Choroid plexus epithelial cell (primary cell): ENCODE measurements around the gene KIF13A.

Source experiments
- DNase-seq: peaks from one replicate; pipeline ENCODE4 v3.0.0-alpha.2; 2010; ENCODE audit warnings: low read depth
- H3K4me3 ChIP-seq: 2 replicates; pipeline ENCODE4 v1.5.1; 2011; ENCODE audit warnings: low read depth, mild to moderate bottlenecking, control low read depth, low read length, moderate library complexity
- TF ChIP-seq, protein P1 (sequence below): conservative IDR thresholded peaks from 2 replicates; pipeline ENCODE4 v1.5.1; 2011; ENCODE audit warnings: low read depth, mild to moderate bottlenecking, control low read depth, inconsistent platforms, low read length, moderate library complexity

Gene KIF13A

DNA sequence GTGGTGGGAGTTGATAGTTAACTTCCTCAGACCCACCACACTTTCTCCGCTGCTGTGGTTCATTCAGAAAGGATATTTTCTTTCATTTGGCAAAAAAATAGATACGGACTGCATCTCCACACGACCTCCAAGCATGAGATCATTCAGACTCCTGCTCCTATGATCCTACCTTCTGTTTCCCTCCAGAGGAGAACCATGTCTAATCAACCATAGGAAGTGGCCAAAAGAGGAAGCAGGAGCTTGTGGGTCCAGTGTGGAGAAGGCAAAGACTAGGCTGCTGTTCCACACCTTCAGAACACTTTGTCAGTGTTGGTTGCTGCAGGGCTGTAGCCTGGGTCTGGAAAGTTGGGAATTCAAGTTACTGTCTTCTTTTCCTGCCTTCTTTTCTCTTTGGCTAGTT is 10.6 kb upstream of the KIF13A start:
- H3K4me3 ChIP-seq, result no peak overlapping the region
- TF ChIP-seq, protein P1, sequence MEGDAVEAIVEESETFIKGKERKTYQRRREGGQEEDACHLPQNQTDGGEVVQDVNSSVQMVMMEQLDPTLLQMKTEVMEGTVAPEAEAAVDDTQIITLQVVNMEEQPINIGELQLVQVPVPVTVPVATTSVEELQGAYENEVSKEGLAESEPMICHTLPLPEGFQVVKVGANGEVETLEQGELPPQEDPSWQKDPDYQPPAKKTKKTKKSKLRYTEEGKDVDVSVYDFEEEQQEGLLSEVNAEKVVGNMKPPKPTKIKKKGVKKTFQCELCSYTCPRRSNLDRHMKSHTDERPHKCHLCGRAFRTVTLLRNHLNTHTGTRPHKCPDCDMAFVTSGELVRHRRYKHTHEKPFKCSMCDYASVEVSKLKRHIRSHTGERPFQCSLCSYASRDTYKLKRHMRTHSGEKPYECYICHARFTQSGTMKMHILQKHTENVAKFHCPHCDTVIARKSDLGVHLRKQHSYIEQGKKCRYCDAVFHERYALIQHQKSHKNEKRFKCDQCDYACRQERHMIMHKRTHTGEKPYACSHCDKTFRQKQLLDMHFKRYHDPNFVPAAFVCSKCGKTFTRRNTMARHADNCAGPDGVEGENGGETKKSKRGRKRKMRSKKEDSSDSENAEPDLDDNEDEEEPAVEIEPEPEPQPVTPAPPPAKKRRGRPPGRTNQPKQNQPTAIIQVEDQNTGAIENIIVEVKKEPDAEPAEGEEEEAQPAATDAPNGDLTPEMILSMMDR, result no peak
- no peak for DNase-seq

- H3K4me3 ChIP-seq, result no peak overlapping the region
- no peak for DNase-seq
- TF ChIP-seq, protein P1, result no peak
Measured at GRCh38 chr6:17995414-17995813, 8.0 kb upstream of the KIF13A start.

- TF ChIP-seq, protein P1, result no peak
- H3K4me3 ChIP-seq, result no peak overlapping the region
- peak; percentile 19 for DNase-seq
Measured at GRCh38 chr6:17994019-17994418, 6.6 kb upstream of the KIF13A start.

DNA sequence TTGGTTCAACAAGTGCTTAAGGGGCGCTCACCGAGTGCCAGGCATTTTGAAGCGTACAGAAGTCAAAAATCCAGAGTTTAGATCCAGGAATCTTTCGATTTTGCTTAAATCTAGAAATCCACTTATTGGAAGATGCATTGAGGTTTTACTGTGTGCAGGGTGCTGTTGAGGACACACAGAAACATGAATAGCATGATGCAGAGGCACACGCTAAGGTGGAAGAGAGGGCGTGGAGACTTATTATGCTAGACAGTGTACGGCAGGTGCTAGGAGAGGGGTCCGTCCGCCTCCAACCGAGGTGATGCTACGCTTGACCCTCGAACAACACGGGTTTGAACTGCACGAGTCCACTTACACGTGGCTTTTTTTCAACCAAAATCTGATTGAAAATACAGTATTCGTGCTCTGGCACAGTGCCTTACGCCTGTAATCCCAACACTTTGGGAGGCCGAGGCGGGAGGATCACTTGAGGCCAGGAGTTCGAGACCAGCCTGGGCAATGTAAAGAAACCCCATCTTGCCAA is 1.0 kb upstream of the KIF13A start:
- no peak for DNase-seq
- peak overlapping the region; percentile 73 for H3K4me3 ChIP-seq
- TF ChIP-seq, protein P1, result no peak

- H3K4me3 ChIP-seq, result peak overlapping the region; percentile 73
- DNase-seq, result peak; percentile 57
- TF ChIP-seq, protein P1, result peak; percentile 19
Measured at GRCh38 chr6:17987697-17988421, 424 bp upstream of the KIF13A start.

DNA sequence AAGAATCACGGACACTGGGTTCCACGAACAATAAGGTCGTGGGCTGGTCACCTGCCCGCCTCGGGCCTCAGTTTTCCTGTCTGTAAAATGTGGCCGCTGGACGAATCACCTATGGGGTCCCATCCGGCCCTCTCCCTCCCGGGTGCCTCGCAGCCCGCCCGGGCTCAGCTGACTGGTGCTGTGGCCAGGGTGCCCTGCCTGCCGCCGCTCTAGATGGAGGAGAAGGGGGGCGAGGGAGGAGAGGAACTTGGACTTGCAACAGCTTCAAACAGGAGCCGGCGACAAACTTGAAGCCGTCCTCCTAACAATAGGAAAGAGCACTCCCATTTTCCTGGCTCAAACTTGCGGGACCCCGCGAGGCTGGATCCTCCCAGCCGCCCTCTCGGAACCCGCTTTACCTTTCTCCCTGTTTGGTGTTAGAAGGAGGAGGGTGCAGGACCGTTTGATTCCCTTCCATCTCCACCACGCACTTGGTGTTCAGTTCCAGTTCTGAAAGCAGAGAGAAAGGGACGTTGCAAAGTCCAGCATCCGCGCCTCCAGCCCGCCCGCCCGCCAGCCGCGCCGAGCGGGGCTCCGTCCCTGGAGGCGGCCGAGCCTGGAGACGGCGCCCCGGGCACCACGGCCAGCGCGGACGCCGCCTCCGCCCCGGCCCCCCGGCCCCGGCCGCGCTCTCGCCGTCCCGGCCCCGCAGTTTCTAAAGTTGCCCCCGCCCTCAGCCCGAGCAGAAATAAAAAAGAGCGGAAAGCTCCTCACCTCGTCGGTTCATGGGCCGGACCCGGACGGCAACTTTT is 584 bp downstream of the KIF13A start:
- peak; percentile 52 for DNase-seq
- TF ChIP-seq, protein P1, result no peak
- H3K4me3 ChIP-seq, result peak overlapping the region; percentile 73
